Dermis blood vessel endothelial cell (primary cell): ENCODE results near the gene APLNR. TPM values are rescaled to one million over a fixed set of nuclear protein-coding genes. Genes with fewer than 3 reads are reported as not detected.
A peak's percentile ranks its signal among the peaks of the same experiment; 100 is the strongest.

Source experiments
- DNase-seq: peaks from one replicate; pipeline ENCODE4 v3.0.0; 2010
- total RNA-seq: library from RNA; depleted of rRNA; stranded (reverse); fragments of >200 nt; gene quantifications from 2 replicates; pipeline ENCODE4 v1.2.3, GENCODE V29; 2014

The APLNR gene
- total RNA-seq, 1 donor from 2014 or later, result 19.6 TPM

DNA sequence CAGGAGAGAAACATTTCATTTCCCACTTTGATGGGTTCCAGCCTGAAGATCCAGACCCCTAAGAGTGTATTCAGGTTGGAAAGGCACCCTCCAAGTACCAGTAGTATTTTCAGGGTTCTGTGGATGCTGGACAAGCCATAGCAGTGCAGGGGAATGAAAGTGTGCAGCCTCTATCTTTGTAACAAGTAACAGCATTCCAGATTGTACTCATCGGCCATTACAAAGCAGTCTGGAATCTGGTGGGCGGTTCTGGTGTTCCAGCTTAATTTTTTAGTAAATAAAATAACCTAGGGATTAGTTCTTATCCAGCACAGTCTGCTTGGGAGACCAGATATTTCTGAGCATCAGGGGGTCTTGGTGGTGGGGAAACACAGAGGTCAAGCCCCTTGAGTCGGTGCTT, 22.6 kb downstream of the APLNR start:
- peak; percentile 49 for DNase-seq

- peak; percentile 41 for DNase-seq
Measured at GRCh38 chr11:57214098-57214417, 23.0 kb downstream of the APLNR start.

GRCh38 chr11:57213342-57214097, 23.5 kb downstream of the APLNR start:
- DNase-seq, result peak; percentile 88

GRCh38 chr11:57210781-57211180, 26.3 kb downstream of the APLNR start:
- DNase-seq, result peak; percentile 83

GRCh38 chr11:57207168-57207567, 29.9 kb downstream of the APLNR start:
- peak; percentile 52 for DNase-seq

DNA sequence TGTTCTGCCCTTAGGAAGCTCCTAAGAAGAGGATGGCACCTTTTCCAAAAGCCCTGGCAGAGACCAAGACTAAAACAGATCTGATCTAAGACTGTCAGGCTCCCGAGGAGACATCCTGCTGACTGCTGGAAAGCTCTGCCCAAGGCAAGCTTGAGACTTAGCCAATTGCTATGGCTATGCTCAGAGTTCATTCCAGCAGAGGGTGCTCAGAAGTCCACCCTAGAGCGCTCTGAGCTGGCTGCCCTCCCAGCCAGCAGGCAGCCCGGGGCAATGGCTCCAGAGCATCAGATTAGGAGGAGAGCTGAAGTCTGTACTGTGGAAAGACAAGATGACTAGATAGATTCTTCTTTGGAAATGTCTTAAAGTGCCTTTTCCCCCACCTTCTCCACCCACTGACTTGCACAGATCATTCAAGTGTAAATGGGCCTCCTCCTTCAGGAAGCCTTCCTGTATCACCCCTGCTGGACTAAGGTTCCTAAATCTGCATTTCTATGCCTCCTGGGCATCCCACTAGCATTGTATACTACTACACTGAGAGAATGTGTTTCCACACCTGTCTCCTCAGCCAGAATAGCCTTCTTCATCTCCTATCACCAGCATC, 31.9 kb downstream of the APLNR start:
- DNase-seq, result peak; percentile 29

- DNase-seq, result no peak
Measured at GRCh38 chr11:57203882-57204480, 33.1 kb downstream of the APLNR start.

DNA sequence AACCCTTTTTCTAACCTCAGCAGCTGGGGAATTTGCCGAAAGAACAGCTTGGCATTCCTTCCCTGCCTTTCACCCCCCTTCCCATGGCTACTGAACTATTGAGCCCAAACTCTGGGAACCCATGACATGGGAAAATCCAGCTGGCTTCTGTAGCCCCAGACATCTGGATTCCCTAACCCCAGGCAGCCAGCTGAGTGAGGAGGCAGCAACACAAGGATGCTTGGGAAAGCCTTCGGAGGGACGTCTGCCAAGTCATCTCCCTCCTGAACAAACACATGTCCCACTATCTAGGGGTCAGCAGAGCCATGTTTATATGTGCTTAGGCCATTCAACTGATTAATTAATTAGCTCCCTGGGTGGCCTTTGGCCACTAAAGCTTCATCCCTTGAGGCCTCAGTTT, 33.7 kb downstream of the APLNR start:
- DNase-seq, result peak; percentile 69

- no peak for DNase-seq
Measured at GRCh38 chr11:57202281-57202680, 34.8 kb downstream of the APLNR start.

DNA sequence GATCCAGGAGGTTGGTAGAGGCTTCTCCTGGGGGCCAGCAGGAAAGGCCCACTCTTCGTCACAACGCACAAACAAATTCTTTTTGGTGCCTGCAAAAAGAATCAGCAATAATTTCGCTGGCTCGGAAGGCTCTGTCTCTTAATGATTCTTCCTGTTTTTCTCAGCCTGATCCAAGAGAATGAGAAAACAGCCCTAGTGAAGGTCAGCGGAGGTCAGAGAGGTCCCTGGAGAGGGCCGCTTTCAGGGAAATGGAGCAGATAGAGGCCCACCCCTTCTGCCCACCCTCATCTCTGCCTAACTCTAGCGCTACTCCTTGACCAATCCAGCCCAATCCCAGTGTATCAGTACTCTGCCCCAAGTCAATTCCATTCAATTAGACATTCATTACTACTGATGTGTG, 36.1 kb downstream of the APLNR start:
- DNase-seq, result no peak

- no peak for DNase-seq
Measured at GRCh38 chr11:57199330-57199729, 37.7 kb downstream of the APLNR start.

DNA sequence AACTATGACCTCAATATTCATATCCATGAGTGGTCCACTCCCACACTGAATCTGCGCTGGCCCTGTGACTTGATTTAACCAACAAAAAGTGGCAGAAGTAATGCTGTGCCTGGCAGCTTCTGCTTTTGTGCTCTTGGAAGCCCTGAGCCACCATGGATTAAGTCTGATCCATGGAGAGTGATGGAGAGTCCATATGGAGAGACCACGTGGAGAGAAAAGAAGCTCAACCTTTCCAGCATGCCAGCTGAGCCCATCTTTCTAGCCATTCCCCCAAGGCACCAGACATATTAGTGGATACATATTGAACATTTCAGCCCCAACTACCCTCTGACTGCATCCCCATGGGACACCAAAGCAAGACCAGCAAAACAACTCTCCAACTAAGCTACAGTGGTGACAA, 39.3 kb downstream of the APLNR start:
- DNase-seq, result no peak

DNA sequence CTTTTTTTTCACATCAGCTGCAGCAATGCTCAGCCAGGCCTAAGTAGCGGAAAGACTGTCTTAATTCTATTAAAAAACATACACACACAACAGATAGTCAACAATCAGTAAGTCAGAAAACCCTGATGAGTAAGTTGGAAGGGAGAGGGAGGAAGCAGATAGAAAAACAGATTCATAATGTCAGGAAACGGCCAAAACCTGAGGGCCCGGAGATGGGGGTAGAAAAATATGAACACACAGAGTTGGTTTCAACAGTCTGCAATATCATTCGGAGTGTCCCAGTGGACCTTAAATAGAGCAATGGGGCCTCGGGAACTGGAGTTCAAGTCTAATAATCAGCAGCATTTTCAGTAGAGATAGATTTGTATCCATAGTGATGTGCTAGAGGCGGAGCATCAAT, 40.5 kb downstream of the APLNR start:
- peak; percentile 52 for DNase-seq

- no peak for DNase-seq
Measured at GRCh38 chr11:57192316-57192715, 44.7 kb downstream of the APLNR start.

DNA sequence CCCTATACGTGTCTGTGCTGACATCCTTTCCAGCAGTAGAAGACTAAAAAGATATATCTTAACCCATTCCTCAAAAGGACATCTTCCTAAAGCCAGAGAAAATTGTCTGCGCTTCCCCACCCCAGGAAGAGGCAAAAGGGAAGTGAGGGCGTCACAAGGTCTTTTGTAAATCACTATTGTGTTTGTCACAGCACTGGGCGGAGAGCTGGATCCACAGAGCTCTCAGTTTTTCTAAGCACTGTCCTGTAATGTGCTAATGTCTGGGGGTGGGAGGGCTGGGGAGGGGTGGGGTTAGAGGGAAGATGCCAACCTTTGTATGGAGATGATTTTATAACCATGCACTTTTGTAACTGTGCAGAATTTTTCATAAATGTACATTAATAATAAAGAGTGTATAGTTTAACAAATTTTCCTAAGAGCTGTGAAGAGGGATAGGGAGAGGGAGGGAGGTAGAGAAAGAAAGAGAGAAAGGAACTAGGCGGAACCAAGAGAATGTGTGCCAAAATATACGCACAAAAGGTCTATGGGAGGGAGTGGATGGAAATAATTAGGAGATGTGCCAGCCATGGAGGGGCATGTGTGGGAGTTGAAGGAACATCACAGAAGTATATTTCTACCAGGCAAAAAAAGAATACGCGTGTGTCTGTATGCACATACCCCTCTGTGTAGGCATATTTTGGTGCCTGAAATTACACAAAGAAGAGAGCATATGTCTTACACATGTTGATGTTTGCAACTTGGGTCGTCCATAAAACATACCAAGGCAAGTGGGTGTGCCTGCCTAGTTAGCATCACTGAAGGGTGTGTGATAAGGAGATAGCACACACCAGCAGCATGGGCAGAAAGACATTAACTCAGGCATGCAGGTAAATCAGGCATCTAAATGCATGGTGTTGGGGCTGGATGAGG, 45.5 kb downstream of the APLNR start:
- peak; percentile 13 for DNase-seq

DNA sequence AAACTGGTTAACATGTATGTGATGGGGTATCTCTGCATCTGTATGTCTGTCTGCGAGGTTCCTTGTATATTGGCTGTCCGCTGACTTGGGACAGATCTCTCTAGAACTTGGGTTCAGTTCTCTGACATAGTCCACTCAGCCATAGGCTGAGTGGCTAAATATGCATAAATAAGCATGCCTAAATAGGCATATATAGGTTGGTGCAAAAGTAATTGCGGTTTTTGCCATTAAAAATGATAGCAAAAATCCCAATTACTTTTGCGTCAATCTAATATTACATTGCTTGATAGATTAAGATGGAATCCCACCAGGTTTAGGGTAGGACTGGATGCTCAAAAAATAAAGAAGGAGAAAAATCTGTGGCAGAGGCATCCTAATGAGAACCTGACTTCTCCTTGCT, 46.5 kb downstream of the APLNR start:
- no peak for DNase-seq

Other genes starting within 250 kb of the APLNR start
- not detected in 2 replicates for gene OR5AK2, start 248.3 kb downstream of the APLNR start, total RNA-seq
- 0.05 and 0.34 TPM in 2 replicates for gene LRRC55, start 55.3 kb downstream of the APLNR start, total RNA-seq
- 74.3 and 79.6 TPM in 2 replicates for gene TNKS1BP1, start 87.7 kb upstream of the APLNR start, total RNA-seq
- 58.9 and 160 TPM in 2 replicates for gene SSRP1, start 98.6 kb upstream of the APLNR start, total RNA-seq
- not detected in 2 replicates for gene P2RX3, start 101.1 kb upstream of the APLNR start, total RNA-seq
- not detected in 2 replicates for gene PRG3, start 143.9 kb upstream of the APLNR start, total RNA-seq
- 0.19 TPM in 1 of 2 replicates, not detected in the other for gene PRG2, start 153.4 kb upstream of the APLNR start, total RNA-seq
- 57.7 and 101 TPM in 2 replicates for gene SLC43A3, start 189.9 kb upstream of the APLNR start, total RNA-seq
- 0.14 and 0.51 TPM in 2 replicates for gene RTN4RL2, start 223.3 kb upstream of the APLNR start, total RNA-seq